ENCODE data around the gene YES1. TPM values are rescaled to one million over a fixed set of nuclear protein-coding genes. Genes with fewer than 3 reads are reported as not detected.

Gene YES1
- total and polyA plus RNA-seq, 8 donors: 10.7 to 35.2 (median 29.2) TPM

DNA sequence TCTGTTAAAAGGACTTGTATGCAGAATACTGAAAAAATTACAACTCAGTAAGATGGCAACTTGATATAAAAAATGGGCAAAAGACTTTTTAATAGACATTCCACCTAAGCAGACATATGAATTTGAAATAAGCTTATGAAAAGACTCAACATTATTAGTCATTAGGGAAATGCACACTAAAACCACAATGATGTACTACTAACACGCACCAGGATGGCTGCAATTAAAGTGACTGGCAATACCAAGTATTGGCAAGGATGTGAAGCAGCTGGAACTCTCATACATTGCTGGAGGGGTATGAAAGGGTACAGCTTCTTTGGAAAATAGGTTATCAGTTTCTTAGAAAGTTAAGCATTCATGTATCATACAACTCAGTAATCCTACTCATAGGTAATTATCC is 96.4 kb downstream of the YES1 start:
- Histone ChIP-seq H3K36me3 (no peaks in the 10 kb centered on the region), H3K9me3 (no peaks in the 10 kb centered on the region), H3K27ac (no peak overlapping the region), H3K27me3 (no peaks in the 10 kb centered on the region), H3K4me3 (no peak overlapping the region), H3K4me1 (peaks cover 0 to 6% (median 5%) of the 10 kb centered on the region in 3 donors)
- no peak for FAIRE-seq
- TF ChIP-seq CTCF (IDR thresholded peaks at IDR 0.05): no peak
- intact Hi-C loops (cut with DNase I): no loop called here
- no peak for DNase-seq
- WGBS, 2 donors: 84 to 94% methylated on average over 1 of the region's 1 CpG
- ATAC-seq: no peak

DNA sequence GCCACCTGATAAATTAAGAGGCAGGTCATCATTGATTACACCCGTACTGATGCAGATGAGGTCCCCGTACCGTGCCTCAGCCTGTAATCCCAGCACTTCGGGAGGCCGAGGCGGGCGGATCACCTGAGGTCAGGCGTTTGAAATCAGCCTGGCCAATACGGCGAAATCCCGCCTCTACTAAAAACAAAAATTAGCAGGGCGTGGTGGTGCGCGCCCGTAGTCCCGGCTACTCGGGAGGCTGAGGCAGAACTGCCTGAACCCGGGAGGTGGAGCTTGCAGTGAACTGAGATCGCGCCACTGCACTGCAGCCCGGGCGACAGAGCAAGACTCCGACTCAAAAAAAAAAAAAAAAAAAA is 98.9 kb downstream of the YES1 start:
- WGBS, 2 donors: 56 to 77% methylated on average over 22 to 23 of the region's 23 CpGs
- Histone ChIP-seq H3K4me1 (peaks cover 0 to 6% (median 5%) of the 10 kb centered on the region in 3 donors), H3K27ac (peak overlapping the region; percentile 77 to 84 (median 79)), H3K27me3 (no peaks in the 10 kb centered on the region), H3K4me3 (peak overlapping the region in 3 of 4 donors; percentile 63 to 74 (median 63)), H3K36me3 (no peaks in the 10 kb centered on the region), H3K9me3 (no peaks in the 10 kb centered on the region)
- ATAC-seq (peak in 1 of 4 donors; percentile 6), FAIRE-seq (no peak), DNase-seq (peak in 2 of 6 donors; percentile 20 to 35)
- intact Hi-C loops (cut with DNase I): no loop called here
- no peak for TF ChIP-seq CTCF (IDR thresholded peaks at IDR 0.05)

GRCh38 chr18:712401-713134 is 99.5 kb downstream of the YES1 start, which contains the start of gene ENOSF1:
TSS of gene ENOSF1 (minus strand) at chr18:712630. CDS start at chr18:712587, 43 bp downstream.
- WGBS, 2 donors: 3 to 4% methylated on average over 71 to 91 of the region's 91 CpGs
- peak; percentile 94 to 97 (median 96) for ATAC-seq
- no peaks in the 10 kb centered on the region for H3K36me3 ChIP-seq
- DNase-seq: peak; percentile 84 to 98 (median 93)
- H3K27ac ChIP-seq: peak within 1 kb of the TSS; percentile 77 to 84 (median 79)
- FAIRE-seq: no peak
- TF ChIP-seq CTCF (IDR thresholded peaks at IDR 0.05): peak; percentile 94 to 98 (median 95)
- no peaks in the 10 kb centered on the region for H3K27me3 ChIP-seq
- H3K4me1 ChIP-seq: peaks cover 0 to 6% (median 5%) of the 10 kb centered on the region in 3 donors
- no peaks in the 10 kb centered on the region for H3K9me3 ChIP-seq
- intact Hi-C loops (cut with DNase I): no loop called here
- H3K4me3 ChIP-seq: peak within 1 kb of the TSS; percentile 43 to 74 (median 63)

DNA sequence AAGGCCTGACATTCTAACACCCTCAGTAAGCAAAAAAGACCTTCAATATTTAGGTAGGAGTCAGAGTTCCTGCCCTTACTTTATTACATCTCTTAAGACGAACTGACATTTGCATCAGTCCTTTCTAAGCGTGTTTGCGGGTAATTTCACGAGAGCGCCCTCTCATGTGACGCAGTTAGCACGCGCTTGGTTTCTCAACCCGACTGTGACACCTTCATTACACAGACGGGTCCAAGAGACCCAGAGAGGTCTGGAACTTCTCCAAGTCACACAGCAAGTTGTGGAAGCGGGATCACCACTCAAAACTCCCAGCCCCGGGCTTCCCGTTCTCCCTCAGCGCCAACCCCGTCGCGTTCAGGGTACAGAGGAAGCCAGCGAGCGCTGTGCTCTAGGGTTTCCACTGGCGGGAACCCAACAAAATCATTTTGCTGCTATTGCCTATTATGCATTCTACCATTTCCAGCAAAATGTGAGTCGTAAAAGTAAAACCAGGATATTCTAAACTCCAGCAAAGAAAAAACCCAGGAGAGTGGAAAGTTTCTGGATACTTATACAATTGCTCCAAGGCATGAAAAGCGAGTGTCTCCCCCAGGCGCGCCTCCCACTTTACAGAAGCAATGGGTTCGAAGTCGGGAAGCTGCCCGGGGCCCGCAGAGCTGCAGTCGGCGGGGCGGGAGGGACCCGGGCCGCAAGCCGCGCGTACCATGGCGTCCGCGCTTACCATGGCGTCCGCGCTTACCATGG is 100.2 kb downstream of the YES1 start:
- WGBS, 2 donors: 0% methylated on average over 41 to 42 of the region's 42 CpGs

More for the DNA sequence above, 100.2 kb downstream of the YES1 start:
- no peak for FAIRE-seq
- Histone ChIP-seq H3K4me1 (peaks cover 0 to 6% (median 5%) of the 10 kb centered on the region in 3 donors), H3K4me3 (peak overlapping the region; percentile 43 to 74 (median 63)), H3K36me3 (no peaks in the 10 kb centered on the region), H3K27me3 (no peaks in the 10 kb centered on the region), H3K9me3 (no peaks in the 10 kb centered on the region), H3K27ac (peak overlapping the region; percentile 77 to 84 (median 79))
- intact Hi-C loops (cut with DNase I): no loop called here
- peak; percentile 59 to 77 (median 66) for DNase-seq
- TF ChIP-seq CTCF (IDR thresholded peaks at IDR 0.05): no peak
- ATAC-seq: peak; percentile 46 to 81 (median 63)
